Epithelial cell of esophagus (primary cell): ENCODE results near the gene AGT.

Experiments
- DNase-seq: peaks from one replicate; pipeline ENCODE4 v3.0.0; 2010; ENCODE audit warnings: low read depth
- H3K4me3 ChIP-seq: 2 replicates; pipeline ENCODE4 v1.5.1; 2011; ENCODE audit warnings: mild to moderate bottlenecking, low read length, control low read depth
- CTCF ChIP-seq: IDR thresholded peaks from 2 replicates; pipeline ENCODE4 v1.5.1; 2011; ENCODE audit warnings: low read depth, mild to moderate bottlenecking, low read length, control low read depth, inconsistent platforms; ENCODE audit not compliant: insufficient read depth; ENCODE audit errors: missing control alignments

Gene AGT

GRCh38 chr1:230750576-230750975 is 36.7 kb upstream of the AGT start:
- TF ChIP-seq CTCF = no peak
- no peak overlapping the region for H3K4me3 ChIP-seq
- peak; percentile 27 for DNase-seq

- H3K4me3 ChIP-seq = no peak overlapping the region
- no peak for TF ChIP-seq CTCF
- no peak for DNase-seq
Measured at GRCh38 chr1:230749635-230750034, 35.7 kb upstream of the AGT start.

GRCh38 chr1:230749150-230749549 is 35.2 kb upstream of the AGT start:
- DNase-seq = no peak
- TF ChIP-seq CTCF = no peak
- no peak overlapping the region for H3K4me3 ChIP-seq

- TF ChIP-seq CTCF = no peak
- no peak overlapping the region for H3K4me3 ChIP-seq
- DNase-seq = no peak
Measured at GRCh38 chr1:230747890-230748800, 34.2 kb upstream of the AGT start.

- no peak for TF ChIP-seq CTCF
- DNase-seq = no peak
- no peak within 1 kb of the TSS for H3K4me3 ChIP-seq
Measured at GRCh38 chr1:230747127-230747730, 33.3 kb upstream of the AGT start, which contains the start of gene CAPN9. TSS of gene CAPN9 (plus strand) at chr1:230747388. CDS start at chr1:230747497, 109 bp downstream.

GRCh38 chr1:230746617-230747016 is 32.7 kb upstream of the AGT start:
- no peak for DNase-seq
- no peak for TF ChIP-seq CTCF
- H3K4me3 ChIP-seq = no peak overlapping the region
